ENCODE data around the gene DOCK2. TPM values are rescaled to one million over a fixed set of nuclear protein-coding genes. Genes with fewer than 3 reads are reported as not detected.
A peak's percentile ranks its signal among the peaks of the same experiment; 100 is the strongest.

Gene DOCK2
- total RNA-seq, 1 experiment from 2014 or later, result 4.6 TPM

- TF ChIP-seq GTF2I (CRISPR knock-in tag; conservative IDR thresholded peaks at IDR 0.05) (no peak), IRF2 (CRISPR knock-in tag; IDR thresholded peaks at IDR 0.05; ENCODE audit: borderline replicate concordance, low read depth) (no peak)
- peaks cover 11% of the 10 kb centered on the region for H3K4me1 Mint-ChIP-seq
- H3K36me3 Mint-ChIP-seq, result no peaks in the 10 kb centered on the region
- POLR2A ChIA-PET, result interaction anchor here (1.4 kb wide), 1 partner anchor 22 kb away, joined by 4 read pairs; no protein-coding TSS in a partner anchor
- H3K9me3 Mint-ChIP-seq, result no peaks in the 10 kb centered on the region
- ATAC-seq (peak; percentile 53), DNase-seq (ENCODE audit: low spot score) (no peak)
- H3K4me3 Mint-ChIP-seq, result no peak overlapping the region
- CTCF ChIA-PET, result interaction anchor here (0.7 to 2.0 kb wide), 7 partner anchors 9 to 564 kb away, joined by 3 to 48 read pairs (median 5); partner anchors contain the start of gene INSYN2B
- no peak overlapping the region for H3K27ac Mint-ChIP-seq
- H3K27me3 Mint-ChIP-seq (ENCODE audit: low read depth), result peaks cover 7% of the 10 kb centered on the region
Measured at GRCh38 chr5:169970911-169971765, 334.1 kb downstream of the DOCK2 start.

- ChIA-PET POLR2A (interaction anchor here (1.4 kb wide), 1 partner anchor 21 kb away, joined by 4 read pairs; no protein-coding TSS in a partner anchor), CTCF (interaction anchor here (0.9 to 2.0 kb wide), 6 partner anchors 9 to 564 kb away, joined by 4 to 48 read pairs (median 5); partner anchors contain the start of gene INSYN2B)
- ATAC-seq, result no peak
Measured at GRCh38 chr5:169971780-169972179, 334.7 kb downstream of the DOCK2 start.

More at GRCh38 chr5:169971780-169972179, 334.7 kb downstream of the DOCK2 start:
- Mint-ChIP-seq H3K4me3 (no peak overlapping the region), H3K27ac (no peak overlapping the region), H3K36me3 (no peaks in the 10 kb centered on the region), H3K27me3 (ENCODE audit: low read depth) (peaks cover 7% of the 10 kb centered on the region), H3K4me1 (peaks cover 17% of the 10 kb centered on the region), H3K9me3 (no peaks in the 10 kb centered on the region)
- TF ChIP-seq OVOL2 (CRISPR knock-in tag; IDR thresholded peaks at IDR 0.05; ENCODE audit: borderline replicate concordance) (no peak), ATF1 (CRISPR knock-in tag; IDR thresholded peaks at IDR 0.05) (no peak), ZNF263 (CRISPR knock-in tag; IDR thresholded peaks at IDR 0.05; ENCODE audit: low read depth) (no peak), ZNF317 (CRISPR knock-in tag; IDR thresholded peaks at IDR 0.05; ENCODE audit: borderline replicate concordance, low read depth) (no peak), ARID4B (CRISPR knock-in tag; IDR thresholded peaks at IDR 0.05; ENCODE audit: borderline replicate concordance) (no peak), NR3C1 (CRISPR knock-in tag; conservative IDR thresholded peaks at IDR 0.05; ENCODE audit: low read depth) (no peak), ZNF425 (CRISPR knock-in tag; conservative IDR thresholded peaks at IDR 0.05) (no peak)
- TF ChIP-seq, protein P1, sequence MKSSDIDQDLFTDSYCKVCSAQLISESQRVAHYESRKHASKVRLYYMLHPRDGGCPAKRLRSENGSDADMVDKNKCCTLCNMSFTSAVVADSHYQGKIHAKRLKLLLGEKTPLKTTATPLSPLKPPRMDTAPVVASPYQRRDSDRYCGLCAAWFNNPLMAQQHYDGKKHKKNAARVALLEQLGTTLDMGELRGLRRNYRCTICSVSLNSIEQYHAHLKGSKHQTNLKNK (CRISPR knock-in tag; IDR thresholded peaks at IDR 0.05), result no peak
- no peak for DNase-seq (ENCODE audit: low spot score)

All from WTC11 (cell line).